ENCODE measurements around the gene PDZK1IP1.

PDZK1IP1 gene

DNA sequence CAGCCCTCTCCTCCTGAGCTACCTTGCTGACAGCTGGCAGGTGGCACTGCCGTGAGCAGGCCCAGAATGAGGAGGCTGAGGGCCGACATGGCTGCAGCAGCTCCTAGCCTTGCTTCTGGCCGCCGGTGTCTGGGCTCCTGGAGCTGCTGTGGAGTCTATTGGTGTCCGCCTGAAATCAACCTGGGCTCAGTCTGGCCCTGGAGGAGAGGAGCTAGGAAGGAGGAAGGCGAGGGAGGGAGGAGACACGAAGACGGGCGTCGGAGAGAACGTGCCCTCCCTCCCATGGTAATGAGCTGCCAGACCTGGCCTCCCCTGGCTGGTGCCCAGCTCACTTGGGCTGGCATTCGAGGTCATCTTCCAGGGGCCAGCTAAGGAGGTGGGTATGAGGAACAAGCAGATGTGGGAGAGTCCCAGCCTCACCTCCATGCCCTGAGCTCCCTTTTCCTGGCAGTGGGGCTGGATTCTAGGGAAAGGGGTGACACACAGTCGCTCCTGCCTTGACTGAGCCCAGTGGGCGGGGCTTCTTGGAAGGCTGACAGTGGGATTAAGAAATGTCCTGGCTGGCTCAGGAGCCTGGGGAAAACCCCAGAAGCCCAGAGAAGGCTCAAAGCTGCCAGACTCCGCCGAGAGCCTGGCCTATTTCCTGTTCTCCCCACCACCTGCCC, at the start of gene PDZK1IP1:
TSS of gene PDZK1IP1 (minus strand) at position 193 of the 665 bp plus-strand sequence. CDS start at position 89, 104 bp downstream.
- DNase-seq (ENCODE audit: low read depth, low spot score): no peak

DNA sequence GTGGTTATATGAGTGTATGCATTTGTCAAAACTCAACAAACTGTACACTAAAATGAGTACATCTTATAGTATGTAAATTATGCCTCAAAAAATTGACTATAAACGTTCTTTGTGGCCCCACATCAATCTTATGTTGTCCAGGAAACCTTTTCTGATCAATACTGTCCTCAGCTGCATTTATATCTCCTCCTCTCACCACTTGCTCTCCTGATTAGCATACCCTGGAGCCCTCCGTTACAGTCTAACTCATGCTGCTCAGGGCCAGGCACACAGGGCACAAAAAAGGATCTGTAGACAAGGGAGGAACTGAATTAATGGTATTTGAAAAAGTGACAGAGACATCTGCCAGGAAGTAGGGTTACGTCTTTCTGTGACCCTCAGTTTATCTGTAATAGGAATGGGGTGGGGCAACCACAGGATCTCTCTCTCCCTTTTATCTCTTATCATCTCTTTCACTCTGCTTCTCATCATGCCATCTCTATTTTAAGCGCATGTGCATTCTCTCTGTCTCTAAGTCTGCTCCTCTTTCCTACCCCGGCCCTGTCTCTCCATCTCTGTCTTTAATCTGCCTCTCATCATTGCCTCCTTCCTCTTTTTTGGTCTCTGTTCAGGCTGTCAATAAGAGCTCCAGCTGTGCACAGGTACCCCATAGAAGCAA, 49.2 kb upstream of the PDZK1IP1 start:
- DNase-seq (ENCODE audit: low read depth, low spot score): no peak

GRCh38 chr1:47235806-47236205, 46.0 kb upstream of the PDZK1IP1 start:
- DNase-seq (ENCODE audit: low read depth, low spot score): no peak

DNA sequence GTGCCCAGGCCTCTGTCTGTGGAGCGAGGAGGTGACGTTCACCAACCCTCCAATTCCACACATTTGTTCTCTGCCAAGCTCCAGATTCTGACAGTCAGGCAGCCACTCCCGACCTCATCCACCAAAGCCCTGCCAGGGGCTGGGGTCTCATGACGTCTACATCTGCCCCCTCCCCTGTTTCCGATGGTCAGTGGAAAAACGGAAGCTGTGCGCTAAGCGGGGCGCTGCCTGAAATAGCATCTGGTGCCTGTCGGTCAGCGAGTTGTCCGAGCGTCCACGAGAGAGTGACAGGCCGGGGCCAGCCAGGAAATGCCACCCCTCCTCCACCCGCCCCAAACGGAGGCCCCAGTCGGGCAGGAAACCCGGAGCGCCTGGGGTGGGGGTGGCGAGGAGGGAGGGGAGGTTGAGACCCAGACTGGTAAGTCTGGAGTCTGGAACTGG, 45.4 kb upstream of the PDZK1IP1 start:
- no peak for DNase-seq (ENCODE audit: low read depth, low spot score)

- DNase-seq (ENCODE audit: low read depth, low spot score): no peak
Observed at GRCh38 chr1:47233186-47233585, 43.4 kb upstream of the PDZK1IP1 start.

DNA sequence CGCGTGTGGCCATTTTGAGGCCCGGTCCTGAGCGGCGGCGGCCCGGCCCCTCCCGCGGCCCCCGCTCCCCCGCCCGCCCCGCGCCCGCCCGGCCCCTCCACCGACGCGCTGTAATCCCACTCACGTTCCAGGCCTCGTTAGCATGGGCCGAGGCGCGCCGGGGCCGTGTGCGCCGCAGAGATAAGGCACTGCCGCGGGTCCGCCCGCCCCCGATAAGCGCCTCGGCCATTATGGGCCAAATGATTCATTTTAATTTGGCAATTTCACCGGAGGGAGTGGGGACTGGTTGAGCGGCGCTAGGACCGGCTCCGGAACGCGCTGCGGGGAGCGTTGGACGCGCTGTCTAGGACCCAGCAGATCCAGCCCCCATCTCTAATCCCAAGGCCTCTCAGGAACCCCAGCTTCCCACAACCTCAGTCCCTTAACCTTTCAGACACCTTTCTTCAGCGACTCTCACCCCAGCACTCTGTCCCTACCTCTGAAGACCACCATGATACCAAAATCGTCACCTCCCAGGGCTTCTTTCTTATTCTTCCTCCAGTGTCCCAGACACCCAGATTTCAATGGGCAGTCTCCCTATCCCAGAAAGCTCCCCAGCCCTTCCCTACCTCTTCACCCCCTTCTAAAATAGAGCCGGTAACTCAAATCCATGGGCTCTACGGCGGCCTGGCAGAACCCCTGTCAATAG, 42.5 kb upstream of the PDZK1IP1 start, which contains the start of gene TAL1:
TSS of gene TAL1 (minus strand) at position 39 of the 688 bp plus-strand sequence. CDS start 6,337 bp downstream, outside the sequence.
- DNase-seq (ENCODE audit: low read depth, low spot score): no peak

DNA sequence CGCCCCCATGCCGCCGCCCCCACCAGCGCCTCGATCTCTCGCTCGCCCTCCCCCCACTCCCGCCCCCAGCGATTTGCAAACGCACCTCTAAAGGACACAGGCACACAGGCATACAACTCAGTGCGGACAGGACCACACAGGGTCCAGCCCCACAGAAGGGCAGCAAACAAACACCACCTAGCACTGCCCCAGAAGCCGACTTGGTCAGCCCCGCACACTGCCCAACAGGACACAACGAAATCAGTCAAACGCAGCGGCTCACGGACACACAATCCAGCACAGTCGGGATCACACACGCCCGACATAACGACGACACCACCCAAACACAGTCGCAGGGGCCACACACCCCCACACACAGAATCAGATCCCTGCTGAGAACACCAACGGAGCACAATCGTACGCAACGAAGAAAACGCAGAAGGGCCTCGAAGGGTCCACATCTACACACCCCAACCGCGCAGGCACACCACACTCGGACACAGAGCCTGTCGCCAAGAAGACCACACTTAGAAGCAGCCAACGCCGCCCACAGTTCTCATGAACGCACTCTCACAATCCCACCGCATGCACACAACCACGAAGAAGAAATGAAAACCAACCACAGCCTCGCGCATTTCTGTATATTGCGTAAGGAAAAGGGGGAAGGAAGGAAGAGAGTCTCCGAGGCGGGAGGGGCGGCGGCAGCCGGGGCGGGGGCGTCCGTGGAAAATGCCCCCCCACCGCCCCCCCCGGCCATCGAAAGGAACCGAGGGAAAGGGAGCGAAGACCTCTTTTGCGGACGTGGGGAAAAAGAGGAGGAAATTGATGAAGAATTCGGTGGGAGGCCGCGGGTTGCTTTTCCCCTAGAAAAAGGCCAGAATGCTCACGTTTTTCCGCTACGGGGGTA, 41.7 kb upstream of the PDZK1IP1 start:
- DNase-seq (ENCODE audit: low read depth, low spot score): no peak

DNA sequence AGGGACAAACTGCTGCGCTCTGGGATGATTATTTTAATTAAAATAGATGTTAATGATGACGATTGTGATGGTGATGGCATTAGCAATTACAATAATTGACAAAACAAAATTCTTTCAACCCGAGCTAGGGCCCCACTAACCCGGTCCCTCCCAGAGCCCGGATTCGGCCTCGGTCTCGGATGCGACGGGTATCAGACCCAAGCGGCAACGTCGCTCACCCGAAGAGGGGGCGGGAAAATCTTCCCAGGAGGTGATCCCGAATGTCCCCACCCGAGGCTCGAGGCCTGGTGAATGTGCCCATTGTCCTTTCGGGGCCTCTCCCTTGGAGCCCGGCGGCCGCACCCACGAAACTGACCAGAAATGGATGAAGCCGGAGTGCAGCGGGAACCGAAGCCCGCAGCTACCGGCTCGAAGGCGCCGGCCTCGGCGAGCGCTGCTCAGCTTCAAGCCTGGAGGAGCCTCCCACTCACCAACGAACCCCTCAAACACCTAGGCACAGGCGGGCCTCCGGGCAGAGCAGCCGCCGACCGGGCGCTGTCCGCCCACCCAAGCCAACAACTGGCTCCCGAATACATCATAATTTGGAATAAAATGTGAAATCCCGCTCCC, 41.0 kb upstream of the PDZK1IP1 start:
- DNase-seq (ENCODE audit: low read depth, low spot score): no peak

GRCh38 chr1:47229886-47230691, 40.3 kb upstream of the PDZK1IP1 start:
- no peak for DNase-seq (ENCODE audit: low read depth, low spot score)

DNA sequence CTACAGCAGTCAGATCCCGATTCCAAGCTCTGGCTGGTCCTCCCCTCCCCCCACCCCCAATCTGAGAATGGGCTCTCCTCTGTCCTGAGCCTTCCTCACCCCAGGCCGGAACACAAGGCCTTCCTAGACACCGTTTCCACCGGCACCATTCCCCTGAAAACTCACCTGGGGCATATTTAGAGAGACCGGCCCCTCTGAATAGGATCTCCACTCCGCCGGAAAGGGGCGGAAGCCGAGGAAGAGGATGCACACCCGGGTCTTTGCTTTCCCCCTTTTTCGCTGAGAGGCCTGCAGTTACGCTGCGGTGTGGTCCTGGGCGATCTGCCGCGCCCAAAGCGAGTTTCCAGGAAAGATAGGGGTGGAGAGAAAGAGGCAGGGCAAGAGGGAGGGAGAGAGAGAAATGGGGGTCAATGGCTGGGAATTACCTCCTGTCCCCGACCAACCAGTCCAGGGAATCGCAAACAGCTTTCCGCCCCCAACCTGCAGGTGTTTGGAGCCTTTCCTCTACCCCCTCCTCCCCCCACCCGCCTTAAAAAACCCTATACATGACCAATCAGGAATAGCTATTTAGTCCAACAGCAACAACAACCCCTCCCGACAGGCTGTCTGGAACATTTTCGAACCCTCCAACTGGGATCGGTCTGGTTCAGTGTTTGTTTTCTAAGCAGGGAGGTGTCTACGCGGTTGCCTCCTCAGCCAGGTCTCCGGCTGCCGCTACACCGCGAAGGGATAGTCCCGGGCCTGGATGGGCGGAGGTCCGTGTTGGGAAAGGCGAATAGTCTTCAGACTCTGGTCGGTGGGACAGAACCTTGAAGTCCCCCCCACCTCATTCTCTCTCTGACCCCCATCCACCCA, 39.4 kb upstream of the PDZK1IP1 start:
- DNase-seq (ENCODE audit: low read depth, low spot score): no peak

DNA sequence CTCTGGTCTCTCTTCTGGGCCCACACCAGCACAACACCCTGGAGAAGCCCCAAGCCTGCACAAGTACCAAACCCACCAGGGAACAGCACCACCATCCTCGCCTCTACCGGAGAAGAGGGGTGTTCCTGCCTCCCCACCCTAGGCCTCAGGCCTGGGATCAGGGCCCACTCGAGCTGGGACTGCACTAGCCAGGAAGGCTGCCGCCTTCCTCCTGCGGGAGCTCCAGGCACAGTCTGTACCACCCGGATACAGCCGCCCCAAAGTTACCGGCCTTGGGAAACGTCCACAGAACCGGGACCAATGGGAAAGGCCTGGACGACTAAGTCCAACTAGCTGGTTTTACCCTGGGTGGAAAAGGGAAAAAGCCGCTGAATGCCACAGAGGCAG, 38.8 kb upstream of the PDZK1IP1 start:
- no peak for DNase-seq (ENCODE audit: low read depth, low spot score)

- no peak for DNase-seq (ENCODE audit: low read depth, low spot score)
Observed at GRCh38 chr1:47227341-47228232, 37.8 kb upstream of the PDZK1IP1 start.

GRCh38 chr1:47226839-47227215, 37.0 kb upstream of the PDZK1IP1 start:
- no peak for DNase-seq (ENCODE audit: low read depth, low spot score)

DNA sequence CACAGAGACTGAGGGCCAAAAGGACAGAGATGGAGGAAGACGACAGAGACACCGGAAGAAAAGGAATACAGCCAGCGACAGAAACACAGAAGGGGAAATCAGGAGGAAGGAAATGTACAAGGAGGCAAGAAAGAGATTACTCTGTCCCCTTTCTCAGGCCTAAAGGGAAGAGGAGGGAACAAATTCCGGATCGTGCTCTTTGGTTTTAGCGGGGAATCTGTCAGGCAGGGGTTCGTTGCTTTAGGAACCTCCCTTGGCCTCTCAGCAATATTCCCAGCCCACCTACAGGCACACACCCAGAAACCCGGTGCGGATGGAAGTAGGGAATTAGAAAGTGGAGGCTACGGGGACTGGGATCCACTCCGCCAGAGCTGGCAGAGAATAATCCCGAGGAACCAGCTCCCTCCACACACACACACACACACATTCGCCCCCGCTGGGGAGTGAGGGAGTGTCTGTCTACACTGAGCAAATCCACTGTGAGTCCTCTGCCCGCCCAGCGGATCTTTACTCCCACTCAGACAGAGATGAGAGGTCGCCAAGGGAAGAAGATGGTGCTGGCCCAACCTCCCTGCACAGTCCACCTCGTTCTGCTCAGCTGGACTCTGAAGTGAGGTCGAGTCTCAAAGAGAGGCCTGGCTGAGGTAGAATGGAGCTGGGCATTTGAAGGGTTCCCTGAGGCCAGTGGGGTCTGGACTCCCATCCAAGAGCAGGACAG, 36.4 kb upstream of the PDZK1IP1 start:
- no peak for DNase-seq (ENCODE audit: low read depth, low spot score)

DNA sequence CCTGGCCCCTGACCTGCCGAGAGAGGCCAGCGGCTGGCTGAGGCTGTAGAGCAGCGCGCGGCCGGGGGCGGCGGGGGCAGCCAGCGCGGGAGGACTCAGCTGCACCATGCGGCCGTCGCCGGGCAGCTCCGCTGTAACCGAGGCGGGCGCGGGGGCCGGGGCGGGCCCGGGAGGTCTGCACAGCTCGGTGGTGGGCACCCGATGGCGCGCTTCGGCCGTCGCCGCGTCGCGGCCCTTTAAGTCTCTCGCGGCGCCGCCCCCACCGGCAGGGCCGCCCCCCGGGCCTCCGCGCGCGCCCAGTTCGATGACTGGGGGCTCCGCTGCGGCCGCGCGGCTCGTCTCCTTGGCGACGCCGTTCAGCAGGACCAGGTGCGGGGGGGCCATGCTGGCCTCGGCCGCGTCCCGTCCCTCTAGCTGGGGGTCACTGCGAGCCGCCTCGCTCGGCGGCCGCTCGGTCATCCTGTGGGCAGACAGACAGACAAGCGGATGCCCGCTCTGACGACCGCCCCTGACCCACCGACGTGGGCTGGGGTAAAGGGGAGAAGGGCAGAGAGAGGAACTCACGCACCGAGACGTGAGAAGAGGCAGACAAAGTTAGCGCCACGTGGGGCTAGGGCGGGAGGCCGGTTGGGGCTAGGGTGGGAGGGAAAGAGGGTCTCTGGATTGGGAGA, 35.7 kb upstream of the PDZK1IP1 start:
- no peak for DNase-seq (ENCODE audit: low read depth, low spot score)

DNA sequence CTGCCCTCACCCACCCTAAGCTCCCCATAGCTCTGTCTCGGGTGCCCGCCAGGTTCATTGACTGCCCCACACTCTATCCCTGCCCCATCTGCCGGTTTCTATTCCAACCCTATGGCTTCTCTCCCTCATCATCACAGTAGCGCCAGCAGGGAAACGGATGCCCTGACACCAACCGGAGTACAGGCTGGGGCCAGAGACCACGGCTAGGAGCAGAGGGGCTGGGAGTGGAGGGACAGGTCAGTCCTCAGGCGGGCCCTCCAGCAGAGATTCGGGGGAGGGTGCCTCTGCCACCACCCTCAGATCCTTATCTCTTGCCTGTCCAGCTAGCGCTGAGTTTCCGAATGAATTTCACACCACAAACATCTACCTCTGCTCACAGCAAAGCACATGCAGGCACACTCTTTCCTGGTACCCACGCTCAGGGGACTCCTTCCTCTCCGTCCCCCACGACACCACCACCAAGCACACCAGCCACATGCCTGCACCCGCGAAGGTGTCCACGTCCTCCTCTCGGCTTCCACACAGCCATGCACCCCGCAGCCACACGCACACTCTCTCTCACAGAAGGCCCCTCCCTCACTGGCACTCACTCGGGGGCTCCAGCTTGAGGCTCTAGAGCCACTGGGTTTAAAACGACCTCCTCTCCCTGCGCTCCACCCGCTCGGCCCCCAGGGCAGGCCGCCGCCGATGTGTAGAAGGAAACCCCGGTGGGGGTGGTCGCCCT, 35.0 kb upstream of the PDZK1IP1 start:
- DNase-seq (ENCODE audit: low read depth, low spot score): no peak
